K562 (cell line): ENCODE results near the gene BCKDK. TPM values are rescaled to one million over a fixed set of nuclear protein-coding genes. Genes with fewer than 3 reads are reported as not detected.

Source experiments
- ARID1B ChIP-seq: fragments of 450-650 bp; IDR thresholded peaks from 2 replicates; pipeline ENCODE4 v1.6.1; 2016; ENCODE audit warnings: antibody characterized with exemption, mild to moderate bottlenecking, inconsistent platforms
- BRD9 ChIP-seq: fragments of 450-650 bp; IDR thresholded peaks from 2 replicates; pipeline ENCODE4 v1.6.1; 2018; ENCODE audit warnings: low read depth; ENCODE audit not compliant: partially characterized antibody
- CSDE1 ChIP-seq, 2 experiments: fragments of 450-650 bp; IDR thresholded peaks; 2 replicates each; pipeline ENCODE4 v1.6.1; 2016; ENCODE audit warnings: mild to moderate bottlenecking in 1 of 2
- KHSRP ChIP-seq: fragments of 450-650 bp; IDR thresholded peaks from 2 replicates; pipeline ENCODE4 v1.6.1; 2017
- MCM5 ChIP-seq: fragments of 450-650 bp; IDR thresholded peaks from 2 replicates; pipeline ENCODE4 v1.6.1; 2016; ENCODE audit warnings: low read depth
- MLLT1 ChIP-seq, 2 experiments: fragments of 450-650 bp; IDR thresholded peaks; 2 replicates each; pipeline ENCODE4 v1.6.1; 2016
- SUPT5H ChIP-seq: fragments of 450-650 bp; IDR thresholded peaks from 2 replicates; pipeline ENCODE4 v1.6.1; 2016
- WHSC1 ChIP-seq: IDR thresholded peaks from one replicate; pipeline ENCODE4 v1.6.1; 2012; ENCODE audit warnings: low read length, control low read depth, inconsistent platforms
- ZBTB5 ChIP-seq: fragments of 450-650 bp; IDR thresholded peaks from 2 replicates; pipeline ENCODE4 v1.6.1; 2017; ENCODE audit warnings: antibody characterized with exemption
- ZNF143 ChIP-seq: sonication (generic); formaldehyde crosslinking; IDR thresholded peaks from 2 replicates; pipeline ENCODE4 v1.9.0; 2022; ENCODE audit warnings: mild to moderate bottlenecking, missing genetic modification reagents
- ZNF395 ChIP-seq: fragments of 200-800 bp; sonication (Bioruptor generic); IDR thresholded peaks from 2 replicates; pipeline ENCODE4 v1.6.1; 2017; ENCODE audit warnings: missing genetic modification characterization, missing compliant biosample characterization
- ZNF589 ChIP-seq: fragments of 200-800 bp; sonication (Bioruptor generic); IDR thresholded peaks from 2 replicates; pipeline ENCODE4 v1.6.1; 2016; ENCODE audit warnings: low read depth, missing genetic modification characterization, missing compliant biosample characterization
- ZNF644 ChIP-seq: fragments of 200-800 bp; sonication (Bioruptor generic); IDR thresholded peaks from 2 replicates; pipeline ENCODE4 v1.6.1; 2016; ENCODE audit warnings: low read depth, missing genetic modification characterization, missing compliant biosample characterization
- ZSCAN32 ChIP-seq: fragments of 450-650 bp; formaldehyde crosslinking; IDR thresholded peaks from 2 replicates; pipeline ENCODE4 v1.4.0; 2020; ENCODE audit warnings: mild to moderate bottlenecking, moderate library complexity
- polyA plus RNA-seq, 8 experiments: library from polyadenylated mRNA; depleted of rRNA in 4 of 8; stranded (reverse) in 5 of 8; unstranded in 3 of 8; fragments of >200 nt; fragmentation: Nextera tagmentation in 2 of 8; fragmentation: Illumina TruSeq in 1 of 8; extraction: Ambion mirVana in 2 of 8; extraction: Trizol in 1 of 8; gene quantifications; 2 replicates each; pipeline versions ENCODE4 v1.2.1 to v1.2.3, GENCODE V29; 2011 to 2014; ENCODE audit warnings: inconsistent platforms in 1 of 8, missing spikeins in 1 of 8
- total RNA-seq, 7 experiments: library from RNA; depleted of rRNA in 6 of 7; stranded (reverse); fragments of >200 nt in 6 of 7; fragmentation: Illumina TruSeq in 2 of 7; extraction: Trizol in 2 of 7; gene quantifications; 2 replicates each; pipeline versions ENCODE4 v1.2.1 to v1.2.3, GENCODE V29; 2011 to 2021; ENCODE audit warnings: low replicate concordance in 1 of 7
- TF ChIP-seq, protein P1 (sequence below): IDR thresholded peaks from 2 replicates; pipeline ENCODE4 v1.6.1; 2016; ENCODE audit warnings: missing genetic modification characterization, missing compliant biosample characterization

The BCKDK gene
- total and polyA plus RNA-seq, 9 of the 15 experiments (the other 6 are each of a cell fraction or from before 2014, with no cell fraction given) = 0.58 to 34.8 (median 13.1) TPM

DNA sequence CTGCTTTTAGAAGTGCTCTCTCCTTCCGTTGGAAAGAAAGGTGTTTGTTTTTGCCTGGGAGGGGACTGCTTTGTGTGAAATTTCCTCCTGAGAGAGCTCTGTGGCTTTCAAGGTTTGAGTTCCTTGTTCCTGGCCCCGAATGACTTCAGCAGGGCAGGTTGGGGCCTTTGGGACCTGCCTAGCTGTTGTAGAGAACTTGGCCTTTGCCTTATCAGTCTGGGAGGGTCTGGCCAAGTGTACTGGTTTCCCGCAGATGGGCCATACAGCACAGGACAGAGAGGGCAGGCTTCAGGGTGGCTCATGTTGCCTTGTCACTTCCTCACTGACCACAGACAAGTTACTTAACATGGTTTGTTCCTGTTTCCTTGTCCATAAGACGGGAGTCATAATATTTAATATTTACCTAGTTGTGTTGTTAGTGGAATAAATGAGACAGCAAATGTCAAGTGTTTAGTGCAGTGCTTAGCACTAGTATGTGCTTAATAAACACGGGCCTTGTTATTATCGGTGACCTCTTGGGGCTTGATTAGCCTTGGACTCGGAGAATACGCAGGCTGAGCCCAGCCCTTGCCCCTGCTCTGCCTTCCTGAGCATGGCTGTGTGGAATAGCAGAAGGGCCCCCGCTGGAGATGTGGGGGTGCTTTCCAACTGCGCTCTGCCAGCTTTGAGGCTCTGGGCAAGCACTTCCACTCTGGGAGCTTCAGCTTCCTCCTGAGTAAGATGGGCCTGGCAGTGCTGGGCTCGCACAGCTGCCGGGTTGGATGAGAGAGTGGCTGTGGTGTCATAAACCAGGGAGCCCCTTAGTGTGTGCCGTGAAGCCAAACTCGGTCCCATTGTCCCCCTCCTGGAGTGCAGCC is 20.8 kb downstream of the BCKDK start (continued):
- TF ChIP-seq ZNF395 (peak; percentile 57), ARID1B (peak; percentile 69), MCM5 (no peak), ZNF589 (CRISPR knock-in tag) (peak; percentile 13; the same call in 1 of the 2 replicates), ZSCAN32 (CRISPR knock-in tag) (no peak), ZNF644 (tag) (0 out of 2 replicates have a peak, but pooled peaks have one; percentile 24), ZNF143 (no peak), WHSC1 (no peak), MLLT1 (IDR thresholded peaks at IDR 0.05) (no peak), CSDE1 (IDR thresholded peaks at IDR 0.05) (no peak), KHSRP (no peak), SUPT5H (no peak), ZBTB5 (no peak), BRD9 (no peak)
- TF ChIP-seq, protein P1, sequence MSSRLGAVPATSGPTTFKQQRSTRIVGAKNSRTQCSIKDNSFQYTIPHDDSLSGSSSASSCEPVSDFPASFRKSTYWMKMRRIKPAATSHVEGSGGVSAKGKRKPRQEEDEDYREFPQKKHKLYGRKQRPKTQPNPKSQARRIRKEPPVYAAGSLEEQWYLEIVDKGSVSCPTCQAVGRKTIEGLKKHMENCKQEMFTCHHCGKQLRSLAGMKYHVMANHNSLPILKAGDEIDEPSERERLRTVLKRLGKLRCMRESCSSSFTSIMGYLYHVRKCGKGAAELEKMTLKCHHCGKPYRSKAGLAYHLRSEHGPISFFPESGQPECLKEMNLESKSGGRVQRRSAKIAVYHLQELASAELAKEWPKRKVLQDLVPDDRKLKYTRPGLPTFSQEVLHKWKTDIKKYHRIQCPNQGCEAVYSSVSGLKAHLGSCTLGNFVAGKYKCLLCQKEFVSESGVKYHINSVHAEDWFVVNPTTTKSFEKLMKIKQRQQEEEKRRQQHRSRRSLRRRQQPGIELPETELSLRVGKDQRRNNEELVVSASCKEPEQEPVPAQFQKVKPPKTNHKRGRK (tag) = no peak
